HG02973 (cell line): ENCODE results near the gene CNBP.
"Not testable (repeated sequence)": the region's sequence is repeated elsewhere in the genome, so short reads cannot be mapped to it uniquely, and the experiment has no call there.

Experiments used
- ATAC-seq: cut with Tn5 transposase; IDR thresholded peaks from one replicate; pipeline ENCODE4 v1.9.1; 2021; ENCODE audit warnings: moderate library complexity; ENCODE audit not compliant: unreplicated experiment

Gene CNBP

GRCh38 chr3:129185783-129186182, 2.1 kb upstream of the CNBP start:
- no peak for ATAC-seq

GRCh38 chr3:129184784-129185542, 1.3 kb upstream of the CNBP start:
- ATAC-seq: not testable (repeated sequence)

- ATAC-seq: no peak
Observed at GRCh38 chr3:129184396-129184657, 631 bp upstream of the CNBP start.

GRCh38 chr3:129182390-129183185, 1.1 kb downstream of the CNBP start:
- no peak for ATAC-seq

DNA sequence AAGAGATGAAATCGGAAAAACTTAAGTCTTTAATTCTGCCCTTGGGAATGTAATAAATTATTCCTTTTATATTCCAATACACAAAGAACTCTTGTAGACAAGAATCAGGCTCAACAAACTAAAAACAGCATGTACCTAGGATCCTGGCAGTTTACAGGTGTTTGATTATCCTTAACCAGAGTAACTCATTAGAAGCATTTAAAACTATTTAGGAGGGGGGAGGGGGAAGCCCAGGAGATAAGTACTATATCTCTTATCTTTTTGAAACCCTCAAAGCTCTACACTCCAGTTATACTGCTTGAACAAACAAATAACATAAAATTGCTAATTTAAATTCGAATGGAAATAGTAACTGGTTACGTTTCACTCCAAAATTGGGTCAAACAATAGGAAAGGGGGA, 1.9 kb downstream of the CNBP start:
- ATAC-seq: no peak

DNA sequence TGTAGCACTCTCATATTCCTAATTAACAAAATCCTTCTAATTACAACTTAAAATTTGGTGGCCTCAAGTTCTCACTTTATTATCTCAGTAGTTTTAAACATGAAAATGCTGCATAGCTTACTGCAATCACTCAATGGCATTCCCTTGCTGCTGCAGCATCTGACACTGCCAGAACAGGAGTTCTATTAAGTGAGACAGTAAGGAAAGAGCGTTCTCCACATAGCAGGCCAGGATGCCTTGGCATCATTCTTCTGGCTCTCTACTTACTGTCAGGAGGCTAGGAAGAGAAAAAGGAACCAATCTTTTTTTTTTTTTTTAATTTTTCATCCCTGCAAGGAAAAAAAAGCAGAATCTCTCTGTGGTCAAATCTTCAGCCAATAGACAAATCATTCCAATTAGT, 3.2 kb downstream of the CNBP start:
- no peak for ATAC-seq

GRCh38 chr3:129176051-129176450, 7.6 kb downstream of the CNBP start:
- ATAC-seq: no peak

GRCh38 chr3:129173725-129174124, 10.0 kb downstream of the CNBP start:
- ATAC-seq: no peak

DNA sequence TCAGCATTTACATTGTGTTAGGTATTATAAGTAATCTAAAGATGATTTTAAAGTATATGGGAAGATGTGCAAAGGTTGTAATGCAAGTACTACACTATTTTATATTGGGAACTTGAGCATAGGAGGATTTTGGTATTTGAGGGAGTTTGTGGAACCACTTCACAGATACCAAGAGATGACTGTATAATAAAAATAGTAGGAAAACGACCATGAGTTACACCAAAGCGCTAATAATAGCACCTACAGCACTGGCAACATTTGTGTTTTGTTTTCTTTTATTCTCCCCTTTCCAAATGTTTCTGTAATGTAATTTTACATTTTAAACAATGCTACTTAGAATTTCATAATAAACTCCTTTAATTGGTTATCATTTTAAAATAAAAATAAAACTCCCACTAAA, 10.5 kb downstream of the CNBP start:
- no peak for ATAC-seq

GRCh38 chr3:129166579-129167332, 16.9 kb downstream of the CNBP start:
- ATAC-seq: no peak

GRCh38 chr3:129165594-129165993, 18.1 kb downstream of the CNBP start:
- not testable (repeated sequence) for ATAC-seq

- ATAC-seq: no peak
Observed at GRCh38 chr3:129164500-129164899, 19.2 kb downstream of the CNBP start.

DNA sequence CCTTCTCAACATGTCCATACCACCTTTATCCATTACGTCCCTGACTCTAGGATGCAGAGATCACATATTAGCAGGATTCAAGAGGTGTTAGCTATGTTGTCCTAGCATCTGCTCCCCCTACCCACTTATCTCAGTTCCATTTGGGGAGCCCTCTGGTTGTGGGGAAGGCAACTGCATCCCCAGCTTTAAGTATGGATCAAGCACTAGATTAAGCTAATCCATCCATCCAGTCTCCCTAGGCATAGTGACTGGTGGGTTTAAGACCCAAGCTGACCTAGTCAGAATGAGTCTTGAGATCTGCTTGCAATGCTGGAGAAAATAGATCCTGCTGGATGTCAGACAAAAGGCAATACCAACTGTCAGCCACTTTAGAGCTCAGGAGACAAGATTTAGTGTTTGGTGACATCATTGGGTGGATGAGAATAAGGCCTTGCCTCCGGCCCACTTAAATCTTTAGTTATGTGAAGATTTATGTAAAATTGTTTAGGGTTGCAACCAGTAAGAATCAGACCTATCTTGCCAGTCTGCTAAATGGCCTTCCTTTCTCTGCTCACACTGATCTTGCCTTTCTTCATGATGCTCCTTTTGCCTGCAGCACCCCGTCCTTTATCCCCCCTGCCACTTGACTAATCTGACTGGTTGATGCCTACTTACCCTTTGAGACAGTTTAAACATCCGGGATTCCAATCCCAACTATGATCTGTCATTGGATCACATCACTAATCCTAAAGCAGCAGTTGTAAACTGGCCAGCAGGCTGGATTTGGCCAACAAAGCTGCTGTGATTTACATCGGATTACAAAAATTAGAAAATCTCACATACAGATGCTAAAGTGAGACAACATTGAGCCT, 20.7 kb downstream of the CNBP start:
- ATAC-seq: no peak

DNA sequence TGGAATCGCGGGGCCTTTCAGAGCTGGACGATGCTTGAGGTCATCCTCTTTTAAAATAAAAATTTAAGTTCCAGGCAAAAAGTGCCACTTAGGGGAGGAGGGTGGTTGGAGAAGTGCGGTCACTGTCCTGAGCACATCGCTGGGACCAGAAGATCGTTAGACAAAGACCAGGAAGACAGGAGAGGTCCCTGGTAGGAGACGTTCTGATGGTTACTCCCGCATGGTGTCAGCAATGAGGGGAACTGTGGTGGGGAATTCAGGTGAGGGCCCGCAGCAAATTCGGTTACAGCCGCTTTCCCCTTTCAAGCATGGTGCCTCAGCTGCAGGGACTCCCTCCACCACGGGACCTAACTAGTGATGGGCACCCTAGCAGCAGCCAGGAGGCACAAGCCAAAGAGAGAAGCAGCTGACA, 21.8 kb downstream of the CNBP start:
- ATAC-seq: no peak

GRCh38 chr3:129160891-129161859, 22.5 kb downstream of the CNBP start, which contains the start of gene ISY1:
TSS of gene ISY1 (minus strand) at chr3:129161063. CDS start at chr3:129160975, 88 bp downstream.
- peak; percentile 76 for ATAC-seq

DNA sequence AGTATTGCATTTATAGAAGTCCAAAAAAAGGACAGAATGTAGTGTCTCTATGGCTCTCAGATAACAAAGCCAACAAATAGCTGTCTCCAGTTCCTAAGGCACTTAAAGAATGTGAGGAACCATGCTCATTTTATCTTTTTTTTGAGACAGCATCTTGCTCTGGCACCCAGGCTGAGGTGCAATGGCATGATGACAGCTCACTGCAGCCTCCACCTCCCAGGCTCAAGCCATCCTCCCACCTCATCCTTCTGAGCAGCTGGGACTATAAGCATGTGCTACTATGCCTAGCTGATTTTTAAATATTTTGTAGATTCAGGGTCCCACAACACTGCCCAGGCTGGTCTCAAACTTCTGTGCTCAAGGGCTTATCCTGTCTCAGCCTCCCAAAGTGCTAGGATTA, 38.9 kb downstream of the CNBP start:
- no peak for ATAC-seq

DNA sequence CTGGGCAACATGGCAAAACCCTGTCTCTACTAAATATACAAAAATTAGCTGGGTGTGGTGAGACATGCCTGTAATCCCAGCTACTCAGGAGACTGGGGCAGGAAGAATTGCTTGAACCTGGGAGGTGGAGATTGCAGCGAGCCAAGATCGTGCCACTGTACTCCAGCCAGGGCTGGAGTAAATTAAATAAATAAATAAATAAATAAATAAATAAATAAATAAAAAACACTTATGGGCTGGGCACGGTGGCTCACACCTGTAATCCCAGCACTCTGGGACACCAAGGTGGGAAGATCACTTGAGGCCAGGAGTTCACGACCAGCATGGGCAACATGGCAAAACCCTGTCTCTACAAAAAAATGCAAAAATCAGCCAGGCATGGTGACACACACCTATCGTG, 42.7 kb downstream of the CNBP start:
- not testable (repeated sequence) for ATAC-seq

DNA sequence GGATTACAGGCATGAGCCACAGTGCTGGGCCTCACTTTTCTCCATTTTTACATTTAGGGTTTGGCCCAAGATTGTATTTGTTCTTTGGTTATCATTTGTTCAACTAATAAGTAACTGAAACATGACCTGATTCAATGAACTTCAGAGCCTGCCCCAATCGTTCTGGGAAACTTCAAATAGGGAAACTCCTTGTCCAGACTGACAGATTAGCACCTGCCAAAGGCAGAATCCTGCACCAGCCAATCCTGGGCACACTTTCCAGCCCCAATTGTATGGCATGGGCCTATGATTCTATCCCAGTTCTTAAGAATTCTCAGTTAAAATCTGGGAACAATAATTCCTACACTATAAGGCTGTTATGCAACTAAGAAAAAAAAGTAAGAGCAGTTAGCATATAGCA, 43.8 kb downstream of the CNBP start:
- no peak for ATAC-seq

GRCh38 chr3:129136275-129136674, 47.4 kb downstream of the CNBP start:
- ATAC-seq: not testable (repeated sequence)
